ENCODE measurements around the gene CCDC14. TPM values are rescaled to one million over a fixed set of nuclear protein-coding genes. Genes with fewer than 3 reads are reported as not detected.

CCDC14 gene
- total RNA-seq, 4 donors from 2014 or later: 3.9 to 16.7 (median 6.4) TPM

DNA sequence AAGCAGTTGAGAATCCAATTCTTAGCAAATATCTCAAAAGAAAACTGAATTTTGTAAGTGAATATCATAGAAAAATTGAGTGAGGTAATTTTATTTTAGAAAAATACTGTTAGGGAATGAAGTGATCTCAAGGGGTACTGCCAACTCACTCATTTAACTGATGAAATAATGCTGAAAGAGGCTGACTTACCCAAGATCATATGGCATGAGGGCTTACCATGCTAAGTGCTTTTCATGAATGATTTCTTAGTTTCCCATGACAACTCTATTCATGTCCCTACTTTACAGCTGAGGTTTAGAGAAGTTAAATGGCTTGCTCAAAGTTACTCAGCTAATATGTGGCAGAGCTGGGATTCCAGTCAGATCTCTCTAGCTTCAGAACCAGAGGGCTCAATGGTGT is 30.6 kb downstream of the CCDC14 start:
- Histone ChIP-seq H3K36me3 (peaks cover 0 to 11% of the 10 kb centered on the region in 2 donors), H3K27me3 (no peaks in the 10 kb centered on the region), H3K4me3 (no peak overlapping the region), H3K9me3 (no peaks in the 10 kb centered on the region), H3K27ac (no peak overlapping the region), H3K4me1 (no peaks in the 10 kb centered on the region)
- DNase-seq (no peak), ATAC-seq (no peak)
- in situ Hi-C loops (cut with MboI; ENCODE audit: low sequenced_read_pairs in 4 of 4): no loop called here
- intact Hi-C loops (cut with DNase I; ENCODE audit: low total_unique reads): no loop called here
- no peak for TF ChIP-seq POLR2A (IDR thresholded peaks at IDR 0.05)
- TF ChIP-seq CTCF (IDR thresholded peaks at IDR 0.05 in 4 of 5, conservative IDR thresholded peaks at IDR 0.05 in 1 of 5): no peak

- DNase-seq (no peak), ATAC-seq (no peak)
- no peaks in the 10 kb centered on the region for H3K27me3 ChIP-seq
- peaks cover 0 to 11% of the 10 kb centered on the region in 2 donors for H3K36me3 ChIP-seq
- no peak overlapping the region for H3K27ac ChIP-seq
- H3K9me3 ChIP-seq: no peaks in the 10 kb centered on the region
- H3K4me3 ChIP-seq: no peak overlapping the region
- no peaks in the 10 kb centered on the region for H3K4me1 ChIP-seq
- intact Hi-C loops (cut with DNase I; ENCODE audit: low total_unique reads): no loop called here
- TF ChIP-seq CTCF (IDR thresholded peaks at IDR 0.05 in 4 of 5, conservative IDR thresholded peaks at IDR 0.05 in 1 of 5) (no peak), POLR2A (IDR thresholded peaks at IDR 0.05) (no peak)
- in situ Hi-C loops (cut with MboI; ENCODE audit: low sequenced_read_pairs in 4 of 4): no loop called here
Observed at GRCh38 chr3:123929325-123929724, 31.7 kb downstream of the CCDC14 start.

GRCh38 chr3:123926396-123926795 is 34.6 kb downstream of the CCDC14 start:
- intact Hi-C loops (cut with DNase I; ENCODE audit: low total_unique reads) (no loop called here), in situ Hi-C loops (cut with MboI; ENCODE audit: low sequenced_read_pairs in 4 of 4) (no loop called here)
- Histone ChIP-seq H3K27ac (no peak overlapping the region), H3K36me3 (peaks cover 0 to 7% of the 10 kb centered on the region in 2 donors), H3K9me3 (no peaks in the 10 kb centered on the region), H3K4me1 (no peaks in the 10 kb centered on the region), H3K27me3 (no peaks in the 10 kb centered on the region), H3K4me3 (no peak overlapping the region)
- DNase-seq (no peak), ATAC-seq (no peak)
- TF ChIP-seq POLR2A (IDR thresholded peaks at IDR 0.05) (no peak), CTCF (IDR thresholded peaks at IDR 0.05 in 4 of 5, conservative IDR thresholded peaks at IDR 0.05 in 1 of 5) (no peak)

GRCh38 chr3:123920868-123921267 is 40.2 kb downstream of the CCDC14 start:
- Histone ChIP-seq H3K9me3 (peaks cover 0 to 2% (median 0%) of the 10 kb centered on the region in 3 donors), H3K4me1 (no peaks in the 10 kb centered on the region), H3K36me3 (peaks cover 0 to 4% of the 10 kb centered on the region in 2 donors), H3K27ac (no peak overlapping the region), H3K27me3 (no peaks in the 10 kb centered on the region), H3K4me3 (no peak overlapping the region)
- TF ChIP-seq CTCF (IDR thresholded peaks at IDR 0.05 in 4 of 5, conservative IDR thresholded peaks at IDR 0.05 in 1 of 5) (no peak), POLR2A (IDR thresholded peaks at IDR 0.05) (no peak)
- intact Hi-C loops (cut with DNase I; ENCODE audit: low total_unique reads): no loop called here
- DNase-seq: no peak
- no peak for ATAC-seq
- in situ Hi-C loops (cut with MboI; ENCODE audit: low sequenced_read_pairs in 4 of 4): no loop called here

DNA sequence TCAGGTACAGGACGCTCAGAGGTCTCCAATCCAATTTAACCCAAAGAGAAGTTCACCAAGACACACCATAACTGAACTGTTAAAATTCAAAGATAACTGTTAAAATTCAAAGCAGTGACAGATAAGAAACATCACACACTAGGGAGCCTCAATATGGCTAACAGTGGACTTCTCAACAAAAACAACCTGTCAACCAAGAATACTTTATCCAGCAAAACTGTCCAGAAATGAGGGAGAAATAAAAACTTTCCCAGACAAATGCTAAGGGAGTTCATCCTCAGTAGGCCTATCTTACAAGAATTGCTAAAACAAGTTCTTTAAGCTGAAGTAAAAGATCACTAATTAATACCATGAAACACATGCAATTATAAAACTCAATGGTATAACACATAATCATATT is 40.6 kb downstream of the CCDC14 start:
- Histone ChIP-seq H3K27ac (no peak overlapping the region), H3K4me1 (no peaks in the 10 kb centered on the region), H3K4me3 (no peak overlapping the region), H3K9me3 (peaks cover 0 to 2% (median 0%) of the 10 kb centered on the region in 3 donors), H3K36me3 (peaks cover 0 to 4% of the 10 kb centered on the region in 2 donors), H3K27me3 (no peaks in the 10 kb centered on the region)
- intact Hi-C loops (cut with DNase I; ENCODE audit: low total_unique reads) (no loop called here), in situ Hi-C loops (cut with MboI; ENCODE audit: low sequenced_read_pairs in 4 of 4) (no loop called here)
- TF ChIP-seq POLR2A (IDR thresholded peaks at IDR 0.05) (no peak), CTCF (IDR thresholded peaks at IDR 0.05 in 4 of 5, conservative IDR thresholded peaks at IDR 0.05 in 1 of 5) (no peak)
- DNase-seq: no peak
- no peak for ATAC-seq

Data from gastrocnemius medialis (tissue), 4 donors.